Endothelial cell of hepatic sinusoid (primary cell): Measurements from ENCODE around the gene MTREX.
"Not testable (repeated sequence)": the region's sequence is repeated elsewhere in the genome, so short reads cannot be mapped to it uniquely, and the experiment has no call there.

Source experiments
- in situ Hi-C: cut with HindIII; loops from 2 replicates; pipeline ENCODE4 v1.10.0; 2017; ENCODE audit warnings: low sequenced_read_pairs

MTREX gene

DNA sequence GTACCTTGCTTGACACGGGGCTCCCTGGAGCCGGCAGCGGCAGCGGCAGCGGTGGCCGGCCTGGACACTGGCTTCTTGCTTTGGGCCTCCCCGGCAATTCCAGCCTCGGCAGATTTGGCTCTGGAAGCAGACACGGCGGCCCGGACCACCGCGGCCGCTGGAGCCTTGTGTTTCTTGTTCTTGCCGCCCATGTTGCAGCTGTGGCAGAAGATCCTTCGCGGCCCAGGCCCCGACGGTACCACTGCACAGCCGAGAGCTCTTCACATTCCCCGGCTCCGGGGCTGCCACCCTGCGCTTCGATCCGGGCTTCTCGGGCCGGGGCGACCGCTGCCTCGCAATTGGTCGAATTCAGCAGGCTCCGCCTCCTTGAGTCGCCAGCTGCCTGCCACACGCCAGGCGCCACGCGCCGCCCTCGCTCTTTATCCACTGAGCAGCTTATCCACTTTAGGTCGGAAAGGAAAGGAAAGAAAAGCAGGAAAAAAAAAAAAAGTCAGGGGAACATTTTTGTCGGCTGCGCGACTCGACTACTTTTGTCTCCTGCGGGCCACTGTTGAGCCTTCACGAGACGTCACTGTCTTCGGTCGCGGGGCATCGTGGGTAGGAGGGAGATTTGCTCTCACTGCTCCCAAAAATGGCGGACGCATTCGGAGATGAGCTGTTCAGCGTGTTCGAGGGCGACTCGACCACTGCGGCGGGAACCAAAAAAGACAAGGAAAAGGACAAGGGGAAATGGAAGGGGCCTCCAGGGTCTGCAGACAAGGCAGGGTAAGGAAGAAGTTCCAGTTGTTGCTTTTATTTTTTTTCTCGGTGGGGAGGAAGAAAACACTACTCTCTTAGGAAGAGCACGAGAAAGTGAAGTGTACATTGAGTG is at the start of gene MTREX, which contains the start of gene DHX29:
Gene MTREX, plus strand, starts transcription at position 607 of the 871 bp plus-strand sequence. Its CDS starts 25 bp downstream, at position 632.
Gene DHX29, minus strand, starts transcription at position 312 of the 871 bp plus-strand sequence. Its CDS starts 121 bp downstream, at position 191.
- in situ Hi-C loops, result no loop called here

GRCh38 chr5:55258339-55258738 is 49.5 kb upstream of the MTREX start:
- in situ Hi-C loops, result no loop called here

DNA sequence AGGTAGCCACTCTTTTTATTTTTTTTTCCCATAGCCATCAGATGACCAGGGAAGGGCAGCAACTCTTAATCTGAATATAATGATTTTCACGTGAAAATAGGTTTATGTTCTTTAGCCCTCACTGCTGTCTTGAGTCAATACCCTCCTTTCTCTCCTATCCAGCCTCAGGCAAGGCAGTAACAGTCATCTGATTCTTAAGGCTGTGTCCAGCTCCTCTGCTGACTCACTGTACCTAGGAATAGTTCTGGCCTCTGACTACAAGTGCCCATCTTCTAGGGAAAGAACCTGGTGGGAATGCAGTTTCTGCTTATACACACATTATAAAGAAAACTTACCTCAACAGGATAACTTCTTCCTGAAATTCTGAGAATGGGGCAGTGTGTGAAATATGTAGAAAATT is 31.0 kb upstream of the MTREX start:
- in situ Hi-C loops, result no loop called here

- in situ Hi-C loops, result no loop called here
Observed at GRCh38 chr5:55278778-55279177, 29.0 kb upstream of the MTREX start.

DNA sequence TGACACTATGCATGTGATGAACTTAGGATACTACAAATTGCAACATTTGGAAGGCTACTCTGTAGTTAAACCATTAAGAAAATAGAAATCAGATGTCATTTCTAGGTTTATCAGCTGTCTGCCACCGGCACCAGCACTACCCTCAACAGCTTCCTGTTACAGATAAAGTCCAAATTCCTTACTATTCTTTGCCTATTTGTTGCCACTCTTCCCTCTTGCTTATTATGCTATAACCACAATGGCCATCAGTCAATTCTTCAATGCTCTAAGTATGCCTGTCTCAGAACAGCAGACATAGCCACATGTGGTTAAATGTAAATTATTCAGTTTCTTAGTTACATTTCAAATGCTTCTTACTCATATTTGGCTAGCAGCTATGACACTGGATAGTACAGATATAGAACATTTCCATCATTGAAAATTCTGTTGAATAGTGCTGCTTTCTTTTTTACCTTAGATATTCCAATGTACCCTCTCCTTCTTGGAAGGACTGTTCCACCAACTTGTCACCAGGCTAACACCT is 21.3 kb upstream of the MTREX start:
- in situ Hi-C loops, result no loop called here

- in situ Hi-C loops, result no loop called here
Observed at GRCh38 chr5:55289808-55290207, 18.0 kb upstream of the MTREX start.

DNA sequence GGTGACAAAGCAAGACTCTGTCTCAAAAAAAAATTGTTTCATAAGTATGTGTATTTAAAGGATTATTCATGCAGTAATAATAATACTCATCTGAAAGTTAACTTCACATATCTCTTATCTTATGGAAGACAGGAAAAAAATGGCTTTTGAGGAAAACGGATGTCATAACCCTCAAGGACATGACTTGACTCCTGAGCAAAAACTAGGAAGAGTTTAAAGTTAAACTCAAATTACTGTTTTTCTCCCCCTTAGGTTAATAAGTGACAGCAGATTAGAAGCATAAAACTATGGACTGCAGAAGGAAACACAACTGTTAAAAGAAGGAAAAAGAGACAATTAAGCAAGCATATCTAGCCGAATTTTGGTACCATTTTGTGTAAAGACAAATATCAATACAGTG is 16.8 kb upstream of the MTREX start:
- in situ Hi-C loops, result no loop called here

- in situ Hi-C loops, result no loop called here
Observed at GRCh38 chr5:55294935-55295334, 12.9 kb upstream of the MTREX start.

DNA sequence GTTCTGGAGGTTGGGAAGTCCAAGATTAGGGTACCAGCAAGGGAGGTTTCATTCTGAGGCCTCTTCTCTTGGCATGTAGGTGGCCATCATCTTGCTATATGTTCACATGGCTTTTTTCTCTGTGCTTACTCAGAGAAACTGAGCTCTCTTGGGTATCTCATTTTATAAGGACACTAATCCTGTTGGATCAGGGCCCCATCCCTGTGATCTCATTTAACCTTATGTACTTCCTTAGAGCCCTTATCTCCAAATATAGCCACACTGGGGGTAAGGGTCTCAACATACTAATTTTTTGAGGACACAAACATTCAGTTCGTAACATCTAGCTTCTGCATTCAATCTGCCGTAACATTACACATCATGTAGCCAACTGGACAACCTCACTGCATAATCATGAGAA is 6.9 kb upstream of the MTREX start:
- in situ Hi-C loops, result no loop called here

DNA sequence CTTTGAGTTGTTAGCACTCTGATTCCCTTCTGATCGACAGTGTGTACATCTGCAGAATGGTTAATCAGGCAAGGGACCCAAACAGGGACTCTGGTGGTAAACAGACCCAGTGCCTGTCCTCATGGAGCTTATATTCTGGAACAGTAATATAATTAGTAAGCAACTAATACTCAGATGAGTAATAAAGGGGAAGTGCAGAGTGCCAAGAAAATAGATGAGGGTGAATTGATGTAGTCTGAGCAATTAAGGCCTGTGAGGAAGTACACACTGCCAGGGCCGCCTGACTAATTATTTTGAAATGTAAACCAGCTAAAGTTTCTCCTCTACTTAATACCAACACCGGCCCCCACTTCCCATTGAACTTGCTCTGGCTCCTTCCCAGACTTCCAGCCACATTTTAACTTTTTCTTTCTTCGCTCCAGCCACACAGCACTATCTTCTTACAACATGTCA is 4.5 kb upstream of the MTREX start:
- in situ Hi-C loops, result no loop called here

DNA sequence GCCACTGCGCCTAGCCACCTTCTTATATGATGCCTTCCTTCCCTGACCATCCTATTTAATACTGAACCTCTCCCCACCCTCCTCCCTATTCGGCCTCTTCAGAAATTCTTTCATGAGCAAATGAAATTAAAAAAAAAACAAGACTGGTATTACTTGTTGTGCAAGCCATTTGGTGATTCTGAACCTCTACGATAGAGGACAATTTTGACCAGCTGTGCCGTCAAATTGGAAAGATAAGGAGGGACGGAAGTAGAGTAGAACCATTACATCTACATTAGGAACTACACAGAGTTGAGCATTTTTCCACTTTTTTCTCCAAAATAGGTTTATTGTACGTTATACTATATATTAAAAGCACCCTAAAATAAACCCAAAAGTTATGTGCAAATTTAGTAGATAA is 3.2 kb upstream of the MTREX start:
- in situ Hi-C loops, result no loop called here

- in situ Hi-C loops, result no loop called here
Observed at GRCh38 chr5:55305345-55305744, 2.4 kb upstream of the MTREX start.

DNA sequence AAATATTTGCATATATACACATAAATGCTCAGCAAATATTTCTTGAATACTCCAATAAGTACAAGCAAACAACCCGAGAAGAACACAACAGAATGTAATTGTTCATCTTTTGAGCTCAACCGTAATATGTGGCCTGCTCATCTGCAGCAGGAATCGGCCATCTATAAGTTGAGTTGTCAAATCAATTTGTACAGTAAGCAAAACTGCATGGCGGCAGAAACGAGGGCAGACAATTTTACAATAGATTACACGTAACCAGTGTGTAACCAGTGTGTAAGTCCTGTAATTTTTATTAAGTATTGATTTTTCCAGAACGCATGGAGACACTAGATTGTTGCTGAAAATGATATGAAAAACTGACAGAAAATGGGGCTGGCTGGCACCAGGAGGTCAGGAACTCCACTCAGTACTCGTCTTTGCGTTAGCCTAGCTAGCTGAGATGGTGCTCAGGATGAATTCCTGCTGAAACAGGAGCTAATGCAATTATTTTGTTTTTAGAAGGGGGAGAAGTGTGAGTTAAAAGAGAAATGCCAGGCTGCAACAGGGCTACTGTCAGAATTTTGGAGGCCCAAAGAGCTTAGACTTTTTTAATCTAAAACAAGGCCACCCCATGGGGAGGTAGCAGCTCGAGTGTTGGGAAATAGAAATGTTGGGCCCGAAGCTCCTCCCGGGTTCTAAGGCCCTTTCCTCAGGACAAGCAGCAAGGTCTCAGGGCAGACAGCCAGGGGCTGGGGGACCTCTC is 977 bp upstream of the MTREX start:
- in situ Hi-C loops, result no loop called here

- in situ Hi-C loops, result no loop called here
Observed at GRCh38 chr5:55308254-55308836, 556 bp downstream of the MTREX start.

DNA sequence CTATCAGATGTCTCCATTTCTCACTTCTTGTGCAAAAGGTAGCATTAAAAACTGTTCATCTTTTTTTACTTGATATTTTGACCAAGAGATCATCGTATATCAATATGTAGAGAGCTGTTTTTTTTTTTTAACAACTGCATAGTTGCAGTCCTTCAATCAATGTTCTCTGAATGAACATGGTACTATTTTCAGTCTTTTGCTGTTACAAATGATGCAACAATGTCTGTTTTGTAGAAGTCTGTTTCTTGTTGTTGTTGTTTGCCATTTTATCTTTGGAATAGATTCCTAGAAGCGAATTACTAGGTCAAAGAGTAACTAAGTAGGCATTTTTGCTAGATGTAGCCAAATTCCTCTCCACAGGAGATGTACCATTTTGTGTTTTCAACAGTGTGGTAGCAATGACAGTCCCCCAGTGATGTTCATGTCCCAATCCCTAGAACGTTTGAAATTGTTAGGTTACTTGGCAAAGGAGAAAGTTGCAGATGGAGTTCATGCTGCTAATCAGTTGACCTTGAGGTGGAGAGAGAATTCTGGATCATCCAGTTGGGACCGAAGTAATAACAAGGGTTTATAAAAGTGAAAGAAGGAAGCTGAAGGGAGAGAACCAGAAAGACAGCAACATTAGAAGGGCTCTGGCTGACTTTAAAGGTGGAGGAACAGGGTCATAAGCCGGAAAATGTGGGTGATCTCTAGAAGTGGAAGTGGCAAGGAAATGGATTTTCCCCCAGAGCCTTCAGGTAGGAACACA is 6.3 kb downstream of the MTREX start:
- in situ Hi-C loops, result no loop called here

- in situ Hi-C loops, result no loop called here
Observed at GRCh38 chr5:55316289-55316688, 8.5 kb downstream of the MTREX start.

DNA sequence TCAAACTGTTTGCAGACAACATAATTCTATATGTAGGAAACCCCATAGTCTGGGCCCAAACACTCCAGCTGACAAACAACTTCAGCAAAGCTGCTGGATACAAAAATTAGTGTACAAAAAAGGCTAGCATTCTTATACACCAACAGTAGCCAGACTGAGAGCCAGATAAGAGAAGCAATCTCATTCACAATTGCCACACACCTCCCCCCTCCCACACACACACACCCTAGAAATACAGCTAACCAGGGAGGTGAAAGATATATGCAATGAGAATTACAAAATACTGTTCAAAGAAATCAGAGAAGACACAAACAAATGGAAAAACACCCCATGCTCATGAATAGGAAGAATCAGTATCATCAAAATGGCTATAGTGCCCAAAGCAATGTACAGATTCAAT is 9.0 kb downstream of the MTREX start:
- in situ Hi-C loops, result no loop called here

DNA sequence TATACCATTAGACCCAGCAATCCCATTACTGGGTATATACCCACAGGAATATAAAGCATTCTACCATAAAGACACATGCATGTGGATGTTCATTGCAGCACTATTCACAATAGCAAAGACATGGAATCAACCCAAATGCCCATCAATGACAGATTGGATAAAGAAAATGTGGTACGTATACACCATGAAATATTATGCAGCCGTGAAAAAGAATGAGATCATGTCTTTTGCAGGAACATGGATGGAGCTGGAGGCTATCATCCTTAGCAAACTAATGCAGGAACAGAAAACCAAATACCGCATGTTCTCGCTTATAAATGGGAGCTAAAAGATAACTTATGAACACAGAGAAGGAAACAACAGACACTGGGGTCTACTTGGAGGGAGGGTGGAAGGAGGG is 10.4 kb downstream of the MTREX start:
- in situ Hi-C loops, result not testable (repeated sequence)

DNA sequence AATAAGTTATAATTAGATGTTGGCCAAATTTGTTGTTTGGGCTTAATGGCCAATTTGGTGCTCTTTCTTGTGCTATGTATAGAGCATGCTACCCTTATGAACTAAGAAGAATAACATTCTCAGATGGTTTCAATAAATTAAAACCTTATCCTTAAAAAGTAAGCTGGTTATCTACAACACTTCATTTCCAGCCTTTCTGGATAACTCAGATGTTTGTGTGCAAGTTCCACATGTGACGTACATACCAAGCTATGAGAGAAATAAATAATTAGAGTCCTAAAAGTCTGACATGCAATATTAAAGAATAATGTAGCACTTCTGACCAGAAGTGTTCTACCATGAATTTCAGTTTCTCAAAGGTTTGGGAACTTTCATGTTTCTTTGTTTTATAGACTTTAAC is 11.7 kb downstream of the MTREX start:
- in situ Hi-C loops, result no loop called here

DNA sequence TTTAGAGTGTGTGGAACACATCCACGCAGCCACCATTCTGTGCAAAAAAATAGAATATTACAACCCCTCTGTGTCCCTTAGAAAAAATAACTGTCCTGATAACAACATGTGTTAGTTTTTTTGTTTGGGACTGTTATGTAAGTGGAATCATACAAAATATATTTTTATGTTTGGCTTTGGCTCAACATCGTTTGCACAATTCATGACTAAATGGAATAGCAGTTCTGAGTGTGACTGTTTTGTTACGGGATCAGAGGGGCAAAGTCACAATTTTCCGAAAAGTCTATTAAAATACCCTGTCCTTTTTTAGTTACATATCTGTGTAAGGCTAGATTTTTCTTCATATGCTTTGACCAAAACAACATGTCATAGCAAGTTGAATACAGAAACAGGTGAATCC is 12.8 kb downstream of the MTREX start:
- in situ Hi-C loops, result no loop called here

DNA sequence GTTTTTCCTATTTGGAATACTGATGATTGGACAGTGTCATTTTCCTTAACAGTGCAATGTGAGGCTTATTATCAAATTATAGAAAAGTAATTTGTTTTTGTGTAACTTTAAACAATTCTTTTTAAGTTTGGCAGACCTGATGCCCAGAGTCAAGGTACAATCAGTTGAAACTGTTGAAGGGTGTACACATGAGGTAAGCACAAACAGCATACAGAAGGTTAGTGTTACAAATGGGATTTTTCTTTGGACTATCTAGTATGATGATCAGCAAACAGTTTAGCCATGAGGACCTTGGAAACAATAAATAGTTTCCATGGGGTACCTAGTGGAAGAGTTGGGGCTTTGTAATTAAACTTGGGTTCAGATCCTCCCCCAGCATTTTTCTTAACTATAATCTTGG is 16.2 kb downstream of the MTREX start:
- in situ Hi-C loops, result no loop called here
